Measurements from ENCODE around the gene NUCKS1. TPM values are rescaled to one million over a fixed set of nuclear protein-coding genes. Genes with fewer than 3 reads are reported as not detected.
A peak's percentile ranks its signal among the peaks of the same experiment; 100 is the strongest.

The NUCKS1 gene
- total and polyA plus RNA-seq, 2 of the 13 experiments (the other 11 are each of a cell fraction or from before 2014, with no cell fraction given): 35.5 to 117 TPM

GRCh38 chr1:205676597-205676996 is 73.4 kb downstream of the NUCKS1 start:
- FAIRE-seq (no peak), ATAC-seq (peak; percentile 19), DNase-seq (ENCODE audit: low spot score) (no peak)
- Histone ChIP-seq H3K4me3 (replicated peaks in 1 of 3; ENCODE audit: insufficient read depth in 1 of 3, low read depth in 2 of 3, low read length in 3 of 3) (peak overlapping the region; percentile 3 to 45 (median 24); a peak in 3 of 6 replicates), H2AFZ (ENCODE audit: low read length) (no peak overlapping the region), H3K9me3 (ENCODE audit: low read length) (no peaks in the 10 kb centered on the region), H3K27ac (ENCODE audit: extremely low read length, insufficient read depth, low read length) (peak overlapping the region; percentile 44), H3K79me2 (ENCODE audit: insufficient read depth, low read length) (no peaks in the 10 kb centered on the region), H3K36me3 (replicated peaks in 1 of 2; ENCODE audit: control insufficient read depth in 1 of 2, insufficient read depth in 2 of 2, low read length in 2 of 2) (no peaks in the 10 kb centered on the region; a peak in 1 of 5 replicates), H3K9ac (ENCODE audit: insufficient read depth, low read depth, low read length) (no peak overlapping the region; the same call in 1 of the 2 replicates), H3K27me3 (ENCODE audit: control insufficient read depth in 1 of 2, insufficient read depth in 2 of 2, low read length in 2 of 2) (no peaks in the 10 kb centered on the region; a peak in 1 of 5 replicates), H3K4me1 (ENCODE audit: insufficient read depth, low read length) (peaks cover 85% of the 10 kb centered on the region), H4K20me1 (ENCODE audit: insufficient read depth, low read length) (no peaks in the 10 kb centered on the region), H3K4me2 (ENCODE audit: low read depth, low read length) (peak overlapping the region; percentile 59)
- no TSS peak for BruUV-seq (replicated peaks)
- intact Hi-C loops (cut with micrococcal nuclease; ENCODE audit: unreplicated experiment) (loop anchor here (2.0 kb wide), 1 partner anchor 384 kb away; no protein-coding TSS in a partner anchor), in situ Hi-C loops (cut with HindIII; ENCODE audit: extremely low pct_ligation_motif_present, low pct_unique_long_range_greater_than_20kb) (no loop called here)
- TF ChIP-seq ZBTB7A (CRISPR knock-in tag; IDR thresholded peaks at IDR 0.05) (0 out of 2 replicates have a peak, but pooled peaks have one; percentile 0), SMAD9 (CRISPR knock-in tag; IDR thresholded peaks at IDR 0.05) (no peak), ZNF30 (CRISPR knock-in tag; IDR thresholded peaks at IDR 0.05) (no peak)
- TF ChIP-seq, protein P1, sequence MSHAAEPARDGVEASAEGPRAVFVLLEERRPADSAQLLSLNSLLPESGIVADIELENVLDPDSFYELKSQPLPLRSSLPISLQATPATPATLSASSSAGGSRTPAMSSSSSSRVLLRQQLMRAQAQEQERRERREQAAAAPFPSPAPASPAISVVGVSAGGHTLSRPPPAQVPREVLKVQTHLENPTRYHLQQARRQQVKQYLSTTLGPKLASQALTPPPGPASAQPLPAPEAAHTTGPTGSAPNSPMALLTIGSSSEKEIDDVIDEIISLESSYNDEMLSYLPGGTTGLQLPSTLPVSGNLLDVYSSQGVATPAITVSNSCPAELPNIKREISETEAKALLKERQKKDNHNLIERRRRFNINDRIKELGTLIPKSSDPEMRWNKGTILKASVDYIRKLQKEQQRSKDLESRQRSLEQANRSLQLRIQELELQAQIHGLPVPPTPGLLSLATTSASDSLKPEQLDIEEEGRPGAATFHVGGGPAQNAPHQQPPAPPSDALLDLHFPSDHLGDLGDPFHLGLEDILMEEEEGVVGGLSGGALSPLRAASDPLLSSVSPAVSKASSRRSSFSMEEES (CRISPR knock-in tag; IDR thresholded peaks at IDR 0.05): 0 out of 2 replicates have a peak, but pooled peaks have one; percentile 33
- ChIA-PET CTCF (ENCODE audit: low intra/inter-chr PET ratio, low total read pairs) (no interaction called here), POLR2A (interaction anchor here (0.8 to 4.0 kb wide), 8 partner anchors 7 to 226 kb away, joined by 3 to 16 read pairs (median 4); partner anchors contain the start of gene ELK4)
- 0% methylated on average over 1 of the region's 3 CpGs for WGBS (ENCODE audit: low lambda C conversion rate)

DNA sequence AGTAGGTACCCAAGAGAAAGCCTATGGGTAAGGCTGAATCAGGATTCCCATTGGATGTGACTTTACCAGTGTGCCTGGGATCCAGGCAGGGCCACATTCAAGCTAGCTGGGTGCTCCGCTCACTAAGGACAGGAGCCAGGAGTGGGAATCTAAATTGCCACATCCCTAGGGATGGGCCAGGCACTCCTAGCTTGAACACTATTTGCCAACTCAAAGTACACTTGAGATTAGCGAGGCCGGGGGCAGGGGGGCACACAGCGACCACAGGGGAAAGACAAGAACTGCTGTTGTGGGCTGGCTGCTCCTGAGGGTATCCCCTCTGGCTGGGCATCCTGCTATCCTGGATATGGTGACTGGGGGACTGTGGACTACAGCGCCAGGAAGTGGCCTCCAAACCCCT is 74.0 kb downstream of the NUCKS1 start:
- CTCF ChIA-PET (ENCODE audit: low intra/inter-chr PET ratio, low total read pairs): no interaction called here
- H3K27me3 ChIP-seq (ENCODE audit: control insufficient read depth in 1 of 2, insufficient read depth in 2 of 2, low read length in 2 of 2): no peaks in the 10 kb centered on the region; a peak in 1 of 5 replicates
- H3K4me2 ChIP-seq (ENCODE audit: low read depth, low read length): peak overlapping the region; percentile 59
- H4K20me1 ChIP-seq (ENCODE audit: insufficient read depth, low read length): no peaks in the 10 kb centered on the region
- no peak overlapping the region for H2AFZ ChIP-seq (ENCODE audit: low read length)
- no peaks in the 10 kb centered on the region for H3K9me3 ChIP-seq (ENCODE audit: low read length)
- peak; percentile 71 for FAIRE-seq
- ATAC-seq: peak; percentile 65
- no peak overlapping the region; the same call in 1 of the 2 replicates for H3K9ac ChIP-seq (ENCODE audit: insufficient read depth, low read depth, low read length)
- 8% methylated on average over 3 of the region's 5 CpGs for WGBS (ENCODE audit: low lambda C conversion rate)
- no peaks in the 10 kb centered on the region for H3K79me2 ChIP-seq (ENCODE audit: insufficient read depth, low read length)
- H3K27ac ChIP-seq (ENCODE audit: extremely low read length, insufficient read depth, low read length): peak overlapping the region; percentile 44
- no peaks in the 10 kb centered on the region; a peak in 1 of 5 replicates for H3K36me3 ChIP-seq (replicated peaks in 1 of 2; ENCODE audit: control insufficient read depth in 1 of 2, insufficient read depth in 2 of 2, low read length in 2 of 2)
- peak; percentile 78 for DNase-seq (ENCODE audit: low spot score)
- POLR2A ChIA-PET: interaction anchor here (0.8 to 1.0 kb wide), 3 partner anchors 33 to 226 kb away, joined by 3 to 7 read pairs (median 4); partner anchors contain the start of gene ELK4
- intact Hi-C loops (cut with micrococcal nuclease; ENCODE audit: unreplicated experiment) (loop anchor here (2.0 kb wide), 1 partner anchor 385 kb away; no protein-coding TSS in a partner anchor), in situ Hi-C loops (cut with HindIII; ENCODE audit: extremely low pct_ligation_motif_present, low pct_unique_long_range_greater_than_20kb) (no loop called here)
- no TSS peak for BruUV-seq (replicated peaks)
- H3K4me3 ChIP-seq (replicated peaks in 1 of 3; ENCODE audit: insufficient read depth in 1 of 3, low read depth in 2 of 3, low read length in 3 of 3): peak overlapping the region in 2 of 3 experiments; percentile 11 to 45; a peak in 1 of 6 replicates
- H3K4me1 ChIP-seq (ENCODE audit: insufficient read depth, low read length): peaks cover 85% of the 10 kb centered on the region
- TF ChIP-seq, protein P2, sequence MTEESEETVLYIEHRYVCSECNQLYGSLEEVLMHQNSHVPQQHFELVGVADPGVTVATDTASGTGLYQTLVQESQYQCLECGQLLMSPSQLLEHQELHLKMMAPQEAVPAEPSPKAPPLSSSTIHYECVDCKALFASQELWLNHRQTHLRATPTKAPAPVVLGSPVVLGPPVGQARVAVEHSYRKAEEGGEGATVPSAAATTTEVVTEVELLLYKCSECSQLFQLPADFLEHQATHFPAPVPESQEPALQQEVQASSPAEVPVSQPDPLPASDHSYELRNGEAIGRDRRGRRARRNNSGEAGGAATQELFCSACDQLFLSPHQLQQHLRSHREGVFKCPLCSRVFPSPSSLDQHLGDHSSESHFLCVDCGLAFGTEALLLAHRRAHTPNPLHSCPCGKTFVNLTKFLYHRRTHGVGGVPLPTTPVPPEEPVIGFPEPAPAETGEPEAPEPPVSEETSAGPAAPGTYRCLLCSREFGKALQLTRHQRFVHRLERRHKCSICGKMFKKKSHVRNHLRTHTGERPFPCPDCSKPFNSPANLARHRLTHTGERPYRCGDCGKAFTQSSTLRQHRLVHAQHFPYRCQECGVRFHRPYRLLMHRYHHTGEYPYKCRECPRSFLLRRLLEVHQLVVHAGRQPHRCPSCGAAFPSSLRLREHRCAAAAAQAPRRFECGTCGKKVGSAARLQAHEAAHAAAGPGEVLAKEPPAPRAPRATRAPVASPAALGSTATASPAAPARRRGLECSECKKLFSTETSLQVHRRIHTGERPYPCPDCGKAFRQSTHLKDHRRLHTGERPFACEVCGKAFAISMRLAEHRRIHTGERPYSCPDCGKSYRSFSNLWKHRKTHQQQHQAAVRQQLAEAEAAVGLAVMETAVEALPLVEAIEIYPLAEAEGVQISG (CRISPR knock-in tag; IDR thresholded peaks at IDR 0.05): peak; percentile 50; the same call in 1 of the 2 replicates
- TF ChIP-seq ZNF292 (CRISPR knock-in tag; IDR thresholded peaks at IDR 0.05; ENCODE audit: borderline replicate concordance, low read depth) (peak; percentile 65; the same call in 1 of the 2 replicates), XRCC5 (optimal IDR thresholded peaks at IDR 0.05; ENCODE audit: low read length) (peak; percentile 39)
- TF ChIP-seq, protein P3, sequence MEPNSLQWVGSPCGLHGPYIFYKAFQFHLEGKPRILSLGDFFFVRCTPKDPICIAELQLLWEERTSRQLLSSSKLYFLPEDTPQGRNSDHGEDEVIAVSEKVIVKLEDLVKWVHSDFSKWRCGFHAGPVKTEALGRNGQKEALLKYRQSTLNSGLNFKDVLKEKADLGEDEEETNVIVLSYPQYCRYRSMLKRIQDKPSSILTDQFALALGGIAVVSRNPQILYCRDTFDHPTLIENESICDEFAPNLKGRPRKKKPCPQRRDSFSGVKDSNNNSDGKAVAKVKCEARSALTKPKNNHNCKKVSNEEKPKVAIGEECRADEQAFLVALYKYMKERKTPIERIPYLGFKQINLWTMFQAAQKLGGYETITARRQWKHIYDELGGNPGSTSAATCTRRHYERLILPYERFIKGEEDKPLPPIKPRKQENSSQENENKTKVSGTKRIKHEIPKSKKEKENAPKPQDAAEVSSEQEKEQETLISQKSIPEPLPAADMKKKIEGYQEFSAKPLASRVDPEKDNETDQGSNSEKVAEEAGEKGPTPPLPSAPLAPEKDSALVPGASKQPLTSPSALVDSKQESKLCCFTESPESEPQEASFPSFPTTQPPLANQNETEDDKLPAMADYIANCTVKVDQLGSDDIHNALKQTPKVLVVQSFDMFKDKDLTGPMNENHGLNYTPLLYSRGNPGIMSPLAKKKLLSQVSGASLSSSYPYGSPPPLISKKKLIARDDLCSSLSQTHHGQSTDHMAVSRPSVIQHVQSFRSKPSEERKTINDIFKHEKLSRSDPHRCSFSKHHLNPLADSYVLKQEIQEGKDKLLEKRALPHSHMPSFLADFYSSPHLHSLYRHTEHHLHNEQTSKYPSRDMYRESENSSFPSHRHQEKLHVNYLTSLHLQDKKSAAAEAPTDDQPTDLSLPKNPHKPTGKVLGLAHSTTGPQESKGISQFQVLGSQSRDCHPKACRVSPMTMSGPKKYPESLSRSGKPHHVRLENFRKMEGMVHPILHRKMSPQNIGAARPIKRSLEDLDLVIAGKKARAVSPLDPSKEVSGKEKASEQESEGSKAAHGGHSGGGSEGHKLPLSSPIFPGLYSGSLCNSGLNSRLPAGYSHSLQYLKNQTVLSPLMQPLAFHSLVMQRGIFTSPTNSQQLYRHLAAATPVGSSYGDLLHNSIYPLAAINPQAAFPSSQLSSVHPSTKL (CRISPR knock-in tag; IDR thresholded peaks at IDR 0.05): peak; percentile 72

All from HepG2 (cell line).